22Rv1 (cell line): ENCODE results near the gene WWOX.

ENCODE experiments used
- H3K27ac ChIP-seq: fragments of 450-650 bp; 2 replicates; pipeline ENCODE4 v1.5.1; 2017
- CTCF ChIP-seq: fragments of 450-650 bp; IDR thresholded peaks from 2 replicates; pipeline ENCODE4 v1.5.1; 2017; ENCODE audit warnings: mild to moderate bottlenecking
- ZFX ChIP-seq: fragments of 450-650 bp; IDR thresholded peaks from 2 replicates; pipeline ENCODE4 v1.6.1; 2017; ENCODE audit warnings: antibody characterized with exemption, borderline replicate concordance

Gene WWOX

GRCh38 chr16:78102865-78103264 is 3.4 kb downstream of the WWOX start:
- TF ChIP-seq ZFX (no peak), CTCF (no peak)
- H3K27ac ChIP-seq, result no peak overlapping the region

DNA sequence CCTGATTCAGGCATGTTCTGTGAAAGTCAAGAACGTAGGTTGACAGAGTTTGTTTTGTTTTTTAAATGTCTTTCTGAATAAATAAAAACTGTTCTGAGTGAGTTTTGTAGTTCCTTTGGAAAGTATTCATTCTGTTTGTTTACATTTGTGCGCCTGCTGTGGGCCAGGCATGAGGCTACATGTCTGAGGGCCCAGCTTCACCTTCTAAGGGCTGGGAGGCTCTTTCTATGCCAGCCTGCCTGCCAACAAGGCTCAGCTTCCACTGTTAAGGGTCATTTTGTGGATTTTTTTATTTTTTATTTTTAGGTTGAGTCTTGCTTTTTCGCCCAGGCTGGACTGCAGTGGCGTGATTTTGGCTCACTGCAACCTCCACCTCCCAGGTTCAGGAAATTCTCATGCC is 6.1 kb downstream of the WWOX start:
- H3K27ac ChIP-seq, result no peak overlapping the region

GRCh38 chr16:78106686-78107085 is 7.2 kb downstream of the WWOX start:
- TF ChIP-seq ZFX (no peak), CTCF (no peak)
- no peak overlapping the region for H3K27ac ChIP-seq

More for the DNA sequence above, 6.1 kb downstream of the WWOX start:
- TF ChIP-seq ZFX, result no peak
- TF ChIP-seq CTCF, result no peak

DNA sequence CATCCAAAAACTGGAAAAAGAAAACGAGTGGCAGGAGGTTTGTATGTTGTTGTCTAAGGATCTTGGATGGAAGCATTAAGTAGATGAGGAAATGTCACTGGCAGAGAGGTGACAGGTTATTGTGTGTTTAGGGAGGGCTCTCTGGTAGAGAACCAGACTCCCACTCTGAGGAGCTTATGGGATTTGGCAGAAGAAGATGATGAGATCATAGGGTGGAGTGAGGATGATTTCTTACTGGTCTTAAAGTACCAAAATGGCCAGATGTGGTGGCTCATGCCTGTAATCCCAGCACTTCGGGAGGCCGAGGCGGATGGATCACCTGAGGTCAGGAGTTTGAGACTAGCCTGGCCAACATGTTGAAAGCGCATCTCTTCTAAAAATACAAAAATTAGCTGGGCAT is 9.0 kb downstream of the WWOX start:
- no peak overlapping the region for H3K27ac ChIP-seq
- TF ChIP-seq CTCF (no peak), ZFX (no peak)

DNA sequence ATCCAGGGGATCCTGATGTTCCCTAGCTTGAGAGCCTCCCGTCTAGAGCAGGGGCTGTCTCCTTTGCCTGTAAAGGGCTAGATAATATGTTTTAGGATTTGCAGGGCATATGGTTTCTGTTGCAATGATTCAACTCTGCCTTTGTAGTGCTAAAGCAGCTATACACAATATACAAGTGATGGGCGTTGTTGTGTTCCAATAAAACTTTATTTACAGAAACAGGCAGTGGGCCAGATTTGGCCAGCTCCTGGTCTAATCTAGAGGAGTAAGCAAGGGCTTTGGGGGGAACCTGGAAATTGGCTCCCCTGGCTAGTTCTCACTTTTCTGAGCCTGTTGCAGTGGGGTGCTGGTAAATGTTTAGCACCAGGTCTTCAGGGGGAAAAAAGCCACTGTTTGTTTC is 13.8 kb downstream of the WWOX start:
- TF ChIP-seq CTCF (no peak), ZFX (no peak)
- H3K27ac ChIP-seq, result no peak overlapping the region

- H3K27ac ChIP-seq, result no peak overlapping the region
- TF ChIP-seq ZFX, result no peak
- TF ChIP-seq CTCF, result no peak
Observed at GRCh38 chr16:78115659-78116058, 16.2 kb downstream of the WWOX start.

DNA sequence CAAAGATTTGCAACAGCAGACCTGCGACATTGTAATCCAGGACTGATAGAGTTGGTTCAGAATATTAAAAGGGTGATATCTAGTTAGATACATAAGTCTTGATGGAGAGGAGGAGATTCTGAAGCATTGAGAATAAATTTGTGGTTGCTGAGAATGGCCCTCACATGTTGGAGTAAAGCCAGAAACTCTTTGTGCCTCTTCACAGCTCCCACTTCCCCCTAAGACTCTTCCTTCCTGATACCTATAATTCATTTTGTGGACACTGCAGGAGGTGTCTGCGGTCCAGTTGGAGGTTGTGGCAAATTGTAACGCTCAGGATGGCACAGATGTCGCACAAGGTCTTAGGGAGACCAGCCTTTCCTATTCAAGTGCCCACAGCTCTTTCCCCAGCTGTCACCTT is 17.5 kb downstream of the WWOX start:
- H3K27ac ChIP-seq, result no peak overlapping the region
- no peak for TF ChIP-seq ZFX

DNA sequence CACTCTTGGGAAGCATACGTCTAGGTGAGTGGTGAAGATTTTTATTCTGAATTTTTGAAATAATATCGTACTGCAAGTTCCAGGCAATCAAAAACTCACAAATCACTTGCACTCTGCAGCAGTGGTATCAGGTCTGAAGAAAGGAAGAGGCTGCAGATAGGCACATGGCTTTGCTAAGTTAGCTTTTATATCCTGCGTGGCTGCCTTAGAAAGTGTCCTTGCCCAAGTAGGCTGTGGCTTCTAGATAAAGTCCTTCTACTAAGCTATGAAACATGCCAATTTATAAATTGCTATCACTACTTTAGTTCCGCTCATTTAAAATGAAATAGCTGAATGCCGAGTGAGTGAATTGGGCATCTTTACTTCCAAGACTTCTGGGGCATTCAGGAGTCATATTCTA is 17.9 kb downstream of the WWOX start:
- H3K27ac ChIP-seq, result no peak overlapping the region
- TF ChIP-seq ZFX, result no peak
- TF ChIP-seq CTCF, result no peak
